DMS114 treated with DMSO at 0.1 percent for 48 hours (cell line): Measurements from ENCODE around the gene LMAN1L.

Source experiments
- DNase-seq: peaks from one replicate; lab custom pipeline; 2025; ENCODE audit not compliant: unreplicated experiment; lab: John Stamatoyannopoulos, UW

The LMAN1L gene

GRCh38 chr15:74835312-74835823, 22.7 kb downstream of the LMAN1L start:
- DNase-seq = no peak

GRCh38 chr15:74836846-74837245, 24.2 kb downstream of the LMAN1L start:
- DNase-seq = no peak

GRCh38 chr15:74837482-74838136, 25.0 kb downstream of the LMAN1L start:
- no peak for DNase-seq

GRCh38 chr15:74838137-74838516, 25.5 kb downstream of the LMAN1L start:
- no peak for DNase-seq

- no peak for DNase-seq
Observed at GRCh38 chr15:74838746-74839525, 26.3 kb downstream of the LMAN1L start.

- DNase-seq = no peak
Observed at GRCh38 chr15:74839526-74840395, 27.1 kb downstream of the LMAN1L start.

- no peak for DNase-seq
Observed at GRCh38 chr15:74840851-74841775, 28.5 kb downstream of the LMAN1L start.

GRCh38 chr15:74841891-74842373, 29.3 kb downstream of the LMAN1L start:
- DNase-seq = no peak

- DNase-seq = peak; percentile 77
Observed at GRCh38 chr15:74842581-74843444, 30.2 kb downstream of the LMAN1L start, which contains the start of gene ULK3. ULK3 (minus strand) TSS chr15:74843156; CDS start chr15:74843105, 51 bp downstream.

- DNase-seq = no peak
Observed at GRCh38 chr15:74843445-74843828, 30.8 kb downstream of the LMAN1L start.

GRCh38 chr15:74843891-74844299, 31.3 kb downstream of the LMAN1L start:
- DNase-seq = no peak

GRCh38 chr15:74844319-74845207, 31.9 kb downstream of the LMAN1L start:
- DNase-seq = no peak

- no peak for DNase-seq
Observed at GRCh38 chr15:74845208-74845568, 32.6 kb downstream of the LMAN1L start.

GRCh38 chr15:74845581-74845980, 32.9 kb downstream of the LMAN1L start:
- DNase-seq = no peak

- no peak for DNase-seq
Observed at GRCh38 chr15:74847432-74847831, 34.8 kb downstream of the LMAN1L start.

- DNase-seq = no peak
Observed at GRCh38 chr15:74850393-74850792, 37.8 kb downstream of the LMAN1L start.

- no peak for DNase-seq
Observed at GRCh38 chr15:74851960-74852359, 39.3 kb downstream of the LMAN1L start.

GRCh38 chr15:74854453-74855022, 41.9 kb downstream of the LMAN1L start:
- no peak for DNase-seq
